GM23338 (cell line): ENCODE data around the gene NXN.

ENCODE experiments used
- CREB1 ChIP-seq: fragments of 250-450 bp; sonication (Bioruptor Pico); IDR thresholded peaks from 2 replicates; pipeline ENCODE4 v1.5.0; 2020; ENCODE audit warnings: low read depth, mild to moderate bottlenecking, moderate library complexity
- CTCF ChIP-seq, 2 experiments: fragments of 200-600 bp in 1 of 2; sonication (generic) in 1 of 2; conservative IDR thresholded peaks; 2 replicates each; pipeline versions ENCODE4 v1.5.1 to v1.6.1; 2016 to 2017; ENCODE audit warnings: antibody characterized with exemption in 2 of 2, low read depth in 2 of 2, mild to moderate bottlenecking in 2 of 2, moderate library complexity in 1 of 2
- EZH2 ChIP-seq: fragments of 200-600 bp; sonication (generic); IDR thresholded peaks from one replicate; pipeline ENCODE4 v1.8.0; 2017; ENCODE audit warnings: antibody characterized with exemption, mild to moderate bottlenecking, low read depth; ENCODE audit not compliant: unreplicated experiment
- JUNB ChIP-seq: IDR thresholded peaks from one replicate; pipeline ENCODE4 v1.6.1; 2016; ENCODE audit warnings: antibody characterized with exemption; ENCODE audit not compliant: unreplicated experiment
- POLR2AphosphoS5 ChIP-seq: IDR thresholded peaks from 2 replicates; pipeline ENCODE4 v1.6.1; 2016; ENCODE audit warnings: antibody characterized with exemption, low read depth
- REST ChIP-seq: IDR thresholded peaks from one replicate; pipeline ENCODE4 v1.6.1; 2018; ENCODE audit warnings: antibody characterized with exemption; ENCODE audit not compliant: unreplicated experiment
- ZNF114 ChIP-seq: fragments of 250-450 bp; sonication (Bioruptor Pico); IDR thresholded peaks from 2 replicates; pipeline ENCODE4 v1.5.0; 2020; ENCODE audit warnings: mild to moderate bottlenecking, moderate library complexity

GRCh38 chr17:795276-795675 is 184.3 kb downstream of the NXN start:
- no peak for TF ChIP-seq CREB1 (CRISPR knock-in tag)
- TF ChIP-seq JUNB, result no peak
- TF ChIP-seq CTCF (conservative IDR thresholded peaks at IDR 0.05; ENCODE audit: low read depth in 2 of 2), result no peak
- TF ChIP-seq ZNF114, result no peak
- no peak for TF ChIP-seq POLR2AphosphoS5
- TF ChIP-seq EZH2, result no peak
- TF ChIP-seq REST, result no peak
